Vagina (tissue), 2 donors: ENCODE results near the gene RILP.

Source experiments
- POLR2A ChIP-seq, 2 donors: fragments of 450-650 bp; IDR thresholded peaks; one replicate each; pipeline ENCODE4 v1.6.1; 2017; ENCODE audit warnings: antibody characterized with exemption in 2 of 2, mild to moderate bottlenecking in 2 of 2, moderate library complexity in 2 of 2
- TF ChIP-seq, protein P1 (sequence below), 3 experiments: fragments of 450-650 bp in 2 of 3; fragments of 200-600 bp in 1 of 3; sonication (generic) in 1 of 3; IDR thresholded peaks; one replicate each; pipeline ENCODE4 v1.5.1; 2017 to 2019; ENCODE audit warnings: antibody characterized with exemption in 3 of 3, mild to moderate bottlenecking in 2 of 3, moderate library complexity in 2 of 3

GRCh38 chr17:1686086-1686485 is 36.4 kb upstream of the RILP start:
- no peak for TF ChIP-seq POLR2A (IDR thresholded peaks at IDR 0.05)
- TF ChIP-seq, protein P1, sequence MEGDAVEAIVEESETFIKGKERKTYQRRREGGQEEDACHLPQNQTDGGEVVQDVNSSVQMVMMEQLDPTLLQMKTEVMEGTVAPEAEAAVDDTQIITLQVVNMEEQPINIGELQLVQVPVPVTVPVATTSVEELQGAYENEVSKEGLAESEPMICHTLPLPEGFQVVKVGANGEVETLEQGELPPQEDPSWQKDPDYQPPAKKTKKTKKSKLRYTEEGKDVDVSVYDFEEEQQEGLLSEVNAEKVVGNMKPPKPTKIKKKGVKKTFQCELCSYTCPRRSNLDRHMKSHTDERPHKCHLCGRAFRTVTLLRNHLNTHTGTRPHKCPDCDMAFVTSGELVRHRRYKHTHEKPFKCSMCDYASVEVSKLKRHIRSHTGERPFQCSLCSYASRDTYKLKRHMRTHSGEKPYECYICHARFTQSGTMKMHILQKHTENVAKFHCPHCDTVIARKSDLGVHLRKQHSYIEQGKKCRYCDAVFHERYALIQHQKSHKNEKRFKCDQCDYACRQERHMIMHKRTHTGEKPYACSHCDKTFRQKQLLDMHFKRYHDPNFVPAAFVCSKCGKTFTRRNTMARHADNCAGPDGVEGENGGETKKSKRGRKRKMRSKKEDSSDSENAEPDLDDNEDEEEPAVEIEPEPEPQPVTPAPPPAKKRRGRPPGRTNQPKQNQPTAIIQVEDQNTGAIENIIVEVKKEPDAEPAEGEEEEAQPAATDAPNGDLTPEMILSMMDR (IDR thresholded peaks at IDR 0.05), result no peak
